Hepatocyte (in vitro differentiated cells): Measurements from ENCODE around the gene ARHGEF4.

ENCODE experiments used
- CTCF ChIP-seq: fragments of 200-600 bp; sonication (generic); IDR thresholded peaks from 2 replicates; pipeline ENCODE4 v1.5.1; 2016; ENCODE audit warnings: antibody characterized with exemption, mild to moderate bottlenecking; ENCODE audit not compliant: poor library complexity
- EZH2 ChIP-seq: fragments of 200-600 bp; sonication (generic); IDR thresholded peaks from 2 replicates; pipeline ENCODE4 v1.6.1; 2016; ENCODE audit warnings: antibody characterized with exemption, mild to moderate bottlenecking, borderline replicate concordance
- EZH2phosphoT487 ChIP-seq: fragments of 200-600 bp; sonication (generic); IDR thresholded peaks from one replicate; pipeline ENCODE4 v1.6.1; 2018; ENCODE audit warnings: antibody characterized with exemption, mild to moderate bottlenecking, low read depth, moderate library complexity; ENCODE audit not compliant: unreplicated experiment, severe bottlenecking

GRCh38 chr2:130911482-130911881 lies 74.8 kb downstream of the ARHGEF4 start:
- TF ChIP-seq CTCF, result no peak
- no peak for TF ChIP-seq EZH2
- no peak for TF ChIP-seq EZH2phosphoT487
